DMS79 (cell line): ENCODE results near the gene CMTR1.
A peak's percentile ranks its signal among the peaks of the same experiment; 100 is the strongest.

Experiments
- DNase-seq: peaks from one replicate; lab custom pipeline; 2025; lab: John Stamatoyannopoulos, UW

The CMTR1 gene

DNA sequence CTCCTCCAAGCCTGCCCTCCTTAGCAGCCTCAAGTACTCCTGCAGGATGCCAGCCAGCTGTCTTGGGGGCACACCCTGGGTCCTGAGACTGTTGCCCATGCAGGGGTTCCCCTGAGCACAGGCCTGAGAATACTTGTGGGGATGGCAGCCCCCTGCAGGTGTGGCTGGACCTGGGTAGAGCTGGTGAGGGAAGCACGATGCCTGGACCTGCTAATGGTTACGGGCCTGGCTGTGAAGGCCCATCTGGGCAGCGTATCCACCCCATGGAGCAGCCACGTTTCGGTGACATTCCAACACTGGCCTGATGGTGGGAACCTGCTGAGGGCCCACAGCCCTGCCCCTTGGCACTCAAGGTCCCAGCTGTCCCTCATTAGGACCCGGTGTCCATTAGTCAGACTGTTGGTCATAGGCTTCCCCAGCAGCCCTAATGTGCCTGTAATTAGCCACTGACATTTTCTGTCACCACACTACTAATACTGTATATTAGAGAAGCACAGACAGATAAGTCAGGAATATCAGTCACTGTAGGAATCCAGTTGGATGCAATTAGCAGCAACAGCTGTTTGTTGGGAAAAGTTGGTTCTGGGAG lies 46.3 kb downstream of the CMTR1 start:
- DNase-seq = no peak

DNA sequence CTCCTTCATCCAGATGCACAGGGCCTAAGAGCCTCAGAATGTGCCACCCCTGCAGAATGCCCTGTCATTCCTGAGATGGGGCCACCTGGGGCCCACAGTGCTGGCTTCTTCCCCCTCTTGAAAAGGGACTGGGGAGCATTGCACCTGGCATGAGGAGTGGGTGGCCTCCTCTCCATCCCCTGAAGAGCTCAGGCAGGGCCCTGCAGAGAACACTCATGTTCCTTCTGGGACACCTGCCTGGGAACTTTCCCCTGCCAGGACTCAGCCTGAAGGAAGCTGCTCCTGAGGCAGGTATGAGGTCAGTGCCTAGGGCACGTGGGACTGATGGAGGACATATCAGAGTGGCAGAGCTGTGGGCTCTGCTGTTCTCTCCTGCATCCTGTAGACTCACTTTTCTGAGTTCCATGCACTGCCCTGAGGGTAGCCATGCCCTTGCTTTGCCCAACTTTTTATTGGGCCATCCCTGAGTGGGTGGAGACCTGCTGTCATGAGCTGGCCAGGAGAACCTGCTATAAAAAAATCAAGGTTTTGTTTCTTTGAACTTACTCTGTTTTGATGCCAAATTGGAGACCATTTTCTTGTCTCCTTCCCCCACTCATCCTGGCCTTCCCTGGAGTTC lies 47.2 kb downstream of the CMTR1 start:
- DNase-seq = no peak

DNA sequence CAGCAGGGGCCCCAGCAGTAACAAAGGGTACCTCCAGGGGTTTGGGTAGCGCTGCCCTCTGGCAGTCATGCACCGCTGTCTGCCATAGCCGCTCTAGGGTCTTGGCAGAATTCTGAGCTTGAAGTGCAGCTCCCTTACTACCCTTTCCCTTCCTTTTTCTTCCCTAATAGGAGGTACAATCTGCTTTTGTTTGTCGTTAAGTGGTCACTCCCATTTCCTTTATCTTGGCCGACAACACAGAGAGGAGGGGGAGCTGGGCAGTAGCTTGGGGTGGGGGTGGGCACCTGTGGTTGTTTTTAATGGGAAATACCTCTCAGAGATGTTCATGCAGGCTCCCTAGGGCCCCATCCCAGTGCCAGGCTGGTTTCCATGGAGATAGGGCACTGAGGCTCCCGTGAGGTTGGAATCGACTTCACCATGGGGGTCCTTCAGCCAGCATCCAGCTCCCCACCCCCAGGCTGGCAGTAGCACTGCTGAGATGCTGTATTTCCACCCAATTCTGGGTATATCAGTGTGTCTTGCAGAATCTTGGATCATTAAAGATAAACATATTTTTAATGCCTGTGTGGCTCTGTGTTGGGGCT lies 48.0 kb downstream of the CMTR1 start:
- peak; percentile 46 for DNase-seq

DNA sequence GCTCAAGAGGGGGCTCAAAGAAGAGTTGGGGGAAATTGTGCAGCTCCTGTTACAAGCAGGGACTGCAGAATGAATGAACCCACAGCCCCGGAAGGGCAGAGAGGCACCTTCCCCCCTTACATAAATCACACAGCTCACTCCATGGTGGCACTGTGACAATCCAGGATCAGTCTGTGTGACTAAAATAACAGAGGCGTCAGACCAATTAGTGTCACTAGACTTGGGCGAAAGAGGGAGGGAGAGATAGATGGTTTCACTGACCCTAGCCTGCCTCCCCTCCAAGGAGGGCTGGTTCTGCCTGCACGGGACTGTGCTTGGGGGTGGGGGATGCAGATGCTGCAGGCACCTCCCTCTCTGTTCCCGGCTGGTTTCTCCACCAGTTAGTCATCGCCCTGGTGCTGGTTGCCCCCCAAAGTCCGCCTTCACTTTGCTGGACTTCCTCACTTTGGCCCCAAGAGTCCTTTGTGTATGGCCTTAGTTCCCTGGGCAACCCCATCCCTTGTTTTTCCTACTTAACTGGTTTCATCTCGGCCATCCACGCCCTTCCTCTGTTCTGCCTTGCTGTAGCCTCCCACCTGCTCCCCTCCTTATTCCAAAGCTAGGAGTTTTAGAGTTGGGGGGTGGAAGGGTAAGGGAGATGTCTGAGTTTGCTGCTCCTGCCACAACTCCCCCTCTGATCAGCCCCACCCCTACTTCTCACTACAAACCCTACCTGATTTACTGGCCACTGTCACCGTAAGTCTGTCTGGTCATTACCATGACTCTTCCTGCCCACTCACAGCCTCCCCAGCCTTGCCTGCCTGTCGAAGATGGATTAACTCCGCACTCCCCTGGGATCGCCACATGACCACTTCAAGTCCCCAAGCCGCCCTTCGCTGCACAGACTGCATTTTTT lies 48.9 kb downstream of the CMTR1 start:
- DNase-seq = peak; percentile 58

- DNase-seq = no peak
Observed at GRCh38 chr6:37482606-37483251, 49.7 kb downstream of the CMTR1 start.

DNA sequence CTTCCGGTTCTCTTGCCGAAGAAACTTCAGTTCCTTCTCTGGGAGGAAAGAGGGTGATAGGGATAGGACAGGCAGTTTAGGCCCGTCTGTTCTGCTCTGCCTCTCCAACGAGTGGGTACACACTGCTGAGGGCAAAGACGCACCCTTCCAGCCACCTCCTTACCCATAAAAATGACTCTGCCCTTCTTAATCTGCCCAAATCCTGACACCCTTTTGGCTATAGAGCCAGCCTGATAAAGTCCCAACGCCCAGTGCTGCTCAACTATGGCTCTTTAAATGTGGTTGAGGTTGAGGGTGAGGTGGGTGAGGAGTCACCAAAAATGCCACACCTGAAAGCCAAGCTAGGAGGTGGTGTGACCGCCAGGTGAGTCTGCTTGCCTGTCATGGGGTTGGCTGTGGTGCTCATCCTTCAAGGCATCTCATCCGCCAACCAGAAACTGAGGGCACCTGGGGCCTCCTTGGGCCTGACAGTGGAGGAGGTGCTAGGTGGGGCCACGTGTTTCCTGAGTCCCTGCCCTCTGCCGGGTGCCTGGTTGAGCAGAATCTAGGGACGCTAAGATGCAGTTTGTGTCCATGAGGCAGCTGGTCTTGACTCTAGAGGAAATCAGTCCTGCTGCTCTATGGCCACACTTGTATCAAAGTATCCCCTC lies 50.4 kb downstream of the CMTR1 start:
- no peak for DNase-seq

GRCh38 chr6:37483917-37484785 lies 51.1 kb downstream of the CMTR1 start:
- DNase-seq = no peak

GRCh38 chr6:37484786-37485170 lies 51.8 kb downstream of the CMTR1 start:
- no peak for DNase-seq

- DNase-seq = no peak
Observed at GRCh38 chr6:37485291-37485702, 52.3 kb downstream of the CMTR1 start.

DNA sequence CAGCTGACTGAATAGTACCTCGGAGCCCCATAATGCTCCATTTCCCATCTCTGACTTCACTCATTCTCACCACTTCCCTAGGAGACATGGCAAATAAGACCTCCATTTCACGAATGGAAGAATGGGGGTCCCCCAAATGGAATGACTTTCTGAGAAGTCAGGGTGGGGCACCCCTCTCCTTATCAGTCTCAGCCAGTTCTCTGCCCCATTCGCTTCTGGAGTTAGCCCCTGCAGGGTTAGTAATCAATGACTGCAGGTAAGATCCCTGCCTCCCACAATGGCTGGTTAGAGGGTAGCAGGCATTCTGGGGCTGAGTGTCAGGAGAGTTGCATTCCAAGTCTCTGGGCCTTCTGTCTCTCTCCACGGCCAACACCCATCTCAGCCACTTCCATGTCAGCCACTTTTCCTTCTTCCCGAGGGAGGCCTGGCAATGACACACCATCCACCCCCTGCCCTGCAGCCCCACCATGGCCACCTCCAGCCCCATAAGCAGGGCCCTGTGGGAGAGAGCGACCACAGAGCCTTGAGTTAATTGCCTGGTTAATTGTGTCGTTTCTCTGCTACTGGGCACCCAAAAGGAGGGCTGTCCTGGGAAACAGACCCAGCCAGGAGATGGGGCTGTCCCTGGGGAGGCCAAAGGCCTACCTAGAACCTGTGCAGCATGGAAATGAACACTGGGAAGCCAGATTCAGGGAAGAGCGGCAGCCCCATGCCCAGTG lies 53.3 kb downstream of the CMTR1 start:
- DNase-seq = no peak

- DNase-seq = peak; percentile 68
Observed at GRCh38 chr6:37487591-37488380, 54.8 kb downstream of the CMTR1 start.

DNA sequence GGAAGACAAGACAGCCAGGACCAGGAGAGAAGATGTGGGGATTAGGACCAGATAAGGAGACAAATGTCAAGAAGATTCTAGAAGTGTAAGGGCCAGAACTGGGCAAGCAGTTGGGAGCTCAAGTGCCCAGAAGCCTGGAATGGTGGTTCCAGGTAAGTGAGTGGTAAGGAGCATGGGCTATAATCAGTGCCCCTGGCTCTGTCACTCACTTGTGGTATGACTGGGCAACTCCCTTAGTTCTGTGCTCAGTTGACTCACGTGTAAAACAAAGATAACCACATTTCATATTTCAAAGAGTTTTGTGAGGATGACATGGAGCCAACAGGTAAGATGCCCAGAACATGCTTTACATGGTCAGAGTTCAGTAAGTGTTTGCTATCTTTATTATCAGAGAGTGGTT lies 55.5 kb downstream of the CMTR1 start:
- DNase-seq = no peak

DNA sequence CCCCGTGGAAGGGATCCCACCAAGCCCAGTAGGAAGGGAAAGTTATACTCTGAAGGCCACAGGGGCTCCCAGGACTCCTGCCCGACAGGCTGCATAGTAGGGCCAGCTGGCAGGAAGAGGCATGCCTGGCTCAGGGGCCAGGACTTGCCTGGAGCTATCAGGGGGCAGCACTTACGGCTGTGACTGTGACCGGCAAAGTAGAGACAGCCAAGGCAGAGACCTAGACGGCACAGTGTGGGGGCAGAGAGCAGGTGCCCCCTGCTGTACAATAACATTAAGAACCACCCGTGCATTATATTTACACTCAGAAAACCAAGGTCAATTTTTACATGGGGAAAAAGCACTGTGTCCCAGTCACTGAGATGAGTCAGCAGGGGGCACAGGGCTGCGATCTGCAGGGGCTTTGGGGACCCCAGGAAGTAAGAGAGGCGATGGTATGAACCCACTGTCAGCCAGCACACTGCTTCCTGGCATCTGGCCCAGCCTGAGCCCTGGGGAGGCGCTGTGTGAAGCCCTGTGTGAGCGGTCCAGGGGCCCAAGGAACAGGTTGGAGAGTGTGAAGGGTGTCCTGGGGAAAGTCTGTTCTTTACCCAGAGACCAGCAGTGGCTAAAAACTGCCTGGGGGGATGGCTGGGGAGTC lies 56.8 kb downstream of the CMTR1 start:
- DNase-seq = no peak

DNA sequence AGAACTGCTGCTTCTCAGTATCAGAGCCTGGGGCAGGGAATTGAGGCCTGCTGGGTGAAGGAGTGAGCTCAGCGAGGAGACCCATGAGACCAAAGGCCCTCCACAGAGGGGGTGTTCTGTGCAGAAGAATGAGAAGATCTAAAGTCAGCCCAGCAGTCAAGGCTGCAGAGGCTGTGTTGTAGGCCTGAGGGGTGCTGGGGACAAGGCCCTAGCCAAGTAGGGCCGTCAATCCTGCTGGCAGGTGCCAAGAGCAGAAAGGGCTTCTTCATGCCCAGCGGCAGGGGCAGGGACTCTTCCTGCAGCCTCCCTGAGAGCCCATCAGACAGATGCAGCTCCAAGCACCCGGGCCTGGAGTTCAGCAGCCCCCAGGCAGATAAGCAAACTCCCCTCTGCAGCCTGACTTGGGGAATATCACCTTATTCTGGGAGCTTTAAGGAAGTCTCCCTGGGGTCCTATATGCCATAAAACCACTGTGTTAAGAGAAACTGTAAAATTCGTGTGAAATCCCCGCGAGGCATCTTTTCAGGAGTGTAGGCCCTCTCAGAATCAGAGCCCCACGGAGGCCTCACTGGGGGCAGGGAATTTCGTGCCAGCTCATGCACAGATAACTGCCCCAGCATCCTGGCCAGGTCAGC lies 57.6 kb downstream of the CMTR1 start:
- DNase-seq = no peak

- peak; percentile 38 for DNase-seq
Observed at GRCh38 chr6:37491171-37491829, 58.3 kb downstream of the CMTR1 start.

DNA sequence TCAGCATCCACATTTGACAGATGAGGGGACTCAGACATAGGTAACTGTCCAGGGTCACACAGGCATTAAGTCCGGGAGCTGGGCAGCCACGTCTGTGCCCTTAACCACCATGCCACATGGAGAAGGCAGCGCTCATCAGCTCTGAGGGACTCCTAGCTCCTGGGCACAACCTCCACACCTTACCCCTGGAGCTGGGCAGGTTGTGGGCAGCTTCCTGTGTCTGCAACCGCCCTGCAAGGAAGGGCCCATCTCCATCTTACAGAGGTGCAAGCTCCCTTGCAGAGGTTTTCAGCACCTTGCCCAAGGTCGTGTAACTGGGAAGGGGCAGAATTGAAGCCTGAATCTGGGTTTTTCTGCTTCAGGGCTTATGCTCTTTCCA lies 58.8 kb downstream of the CMTR1 start:
- DNase-seq = no peak

DNA sequence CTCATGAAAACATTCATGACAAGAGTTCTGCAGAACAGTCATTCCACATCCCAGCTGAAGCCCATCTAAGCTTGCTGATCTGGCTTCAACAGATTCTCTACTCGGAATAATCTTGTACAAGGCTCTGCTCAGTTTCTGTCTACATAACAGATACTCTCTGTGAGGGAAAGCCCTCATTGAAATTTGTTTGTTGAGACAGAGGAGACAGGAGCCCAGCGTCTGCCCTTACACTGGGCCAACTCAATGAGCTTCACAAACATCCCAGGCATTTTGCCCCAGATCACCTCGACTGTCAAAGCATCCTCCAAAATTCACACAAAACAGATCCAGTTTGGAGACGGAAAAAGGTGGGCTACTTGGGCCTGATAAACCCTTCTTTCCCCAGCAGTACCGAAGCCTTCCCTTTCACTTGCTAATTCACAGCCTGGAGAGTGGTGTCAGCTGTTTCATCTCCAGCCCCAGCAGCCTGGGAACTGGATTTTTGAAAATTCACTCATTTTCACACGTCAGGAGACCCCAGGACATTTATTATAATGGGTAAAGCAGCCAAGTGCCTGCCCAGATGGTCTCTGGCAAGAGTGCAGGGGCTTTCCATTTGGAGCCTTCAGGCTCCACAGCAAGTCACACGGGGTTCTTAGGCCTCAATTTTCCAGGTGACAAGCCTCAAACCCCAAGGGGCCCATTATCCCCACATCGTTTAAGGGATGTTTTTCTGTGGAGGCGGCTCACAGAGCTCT lies 59.4 kb downstream of the CMTR1 start:
- no peak for DNase-seq
